Keratinocyte (primary cell): Measurements from ENCODE around the gene FAM120B. TPM values are rescaled to one million over a fixed set of nuclear protein-coding genes. Genes with fewer than 3 reads are reported as not detected.
A peak's percentile ranks its signal among the peaks of the same experiment; 100 is the strongest.

Experiments
- DNase-seq: peaks from one replicate; pipeline ENCODE4 v3.0.0-alpha.2; 2011; ENCODE audit warnings: low read depth, missing footprints, low spot score
- FAIRE-seq: peaks from 2 replicates; lab custom pipeline; 2011; peaks lifted over from hg19 to GRCh38; lab: Jason Lieb, UNC
- H2AFZ ChIP-seq: 2 replicates; pipeline ENCODE4 v1.6.0; 2012; ENCODE audit warnings: low read length, control low read depth, inconsistent platforms; ENCODE audit not compliant: control insufficient read depth
- H3K27ac ChIP-seq: 2 replicates; pipeline ENCODE4 v1.5.1; 2011; ENCODE audit warnings: low read length; ENCODE audit not compliant: control insufficient read depth, insufficient read depth
- H3K27me3 ChIP-seq: 3 replicates; pipeline ENCODE4 v1.6.0; 2011; ENCODE audit warnings: low read length; ENCODE audit not compliant: control insufficient read depth, insufficient read depth; ENCODE audit errors: extremely low read depth
- H3K36me3 ChIP-seq, 2 experiments: 2 replicates in 1 of 2; 3 replicates in 1 of 2; pipeline ENCODE4 v1.5.1; 2011; ENCODE audit warnings: low read length in 2 of 2, mild to moderate bottlenecking in 1 of 2; ENCODE audit not compliant: control insufficient read depth in 2 of 2, insufficient read depth in 2 of 2; ENCODE audit errors: extremely low read depth in 1 of 2
- H3K4me1 ChIP-seq: 3 replicates; pipeline ENCODE4 v1.5.1; 2011; ENCODE audit warnings: low read length; ENCODE audit not compliant: control insufficient read depth, insufficient read depth; ENCODE audit errors: extremely low read depth
- H3K4me2 ChIP-seq: 3 replicates; pipeline ENCODE4 v1.6.0; 2011; ENCODE audit warnings: low read depth, low read length; ENCODE audit not compliant: control insufficient read depth, insufficient read depth; ENCODE audit errors: extremely low read depth
- H3K4me3 ChIP-seq, 3 experiments: fragments of 200-600 bp in 1 of 3; sonication (generic) in 1 of 3; 2 replicates in 2 of 3; 3 replicates in 1 of 3; pipeline ENCODE4 v1.5.1; 2011 to 2016; ENCODE audit warnings: low read length in 3 of 3, mild to moderate bottlenecking in 3 of 3, control low read depth in 2 of 3, inconsistent platforms in 1 of 3, low read depth in 1 of 3, mixed read lengths in 1 of 3, mixed run types in 1 of 3, moderate library complexity in 1 of 3; ENCODE audit not compliant: control insufficient read depth in 2 of 3, insufficient read depth in 2 of 3; ENCODE audit errors: extremely low read depth in 1 of 3
- H3K79me2 ChIP-seq: 2 replicates; pipeline ENCODE4 v1.6.0; 2012; ENCODE audit warnings: low read length; ENCODE audit not compliant: control insufficient read depth, insufficient read depth
- H3K9ac ChIP-seq: 3 replicates; pipeline ENCODE4 v1.6.0; 2011; ENCODE audit warnings: low read length; ENCODE audit not compliant: control insufficient read depth, insufficient read depth; ENCODE audit errors: extremely low read depth
- H3K9me1 ChIP-seq: 3 replicates; pipeline ENCODE4 v1.6.0; 2011; ENCODE audit warnings: low read length; ENCODE audit not compliant: control insufficient read depth, insufficient read depth; ENCODE audit errors: extremely low read depth
- H3K9me3 ChIP-seq: 2 replicates; pipeline ENCODE4 v1.5.1; 2012; ENCODE audit warnings: low read depth, low read length; ENCODE audit not compliant: control insufficient read depth
- H4K20me1 ChIP-seq: 3 replicates; pipeline ENCODE4 v1.6.0; 2011; ENCODE audit warnings: low read length; ENCODE audit not compliant: control insufficient read depth, insufficient read depth; ENCODE audit errors: extremely low read depth
- EZH2 ChIP-seq: IDR thresholded peaks from one replicate; pipeline ENCODE4 v1.6.1; 2012; ENCODE audit warnings: inconsistent platforms, mild to moderate bottlenecking, low read length, moderate library complexity
- dilution Hi-C: fragments of 300-500 bp; cut with MboI; formaldehyde crosslinking; loops from one replicate; pipeline ENCODE4 v1.7.0; 2020; ENCODE audit warnings: low sequenced_read_pairs; ENCODE audit not compliant: extremely low pct_ligation_motif_present
- polyA plus RNA-seq, 5 experiments: library from polyadenylated mRNA; depleted of rRNA in 3 of 5; stranded (reverse) in 3 of 5; stranded (forward) in 1 of 5; unstranded in 1 of 5; fragments of >200 nt; gene quantifications; 1 replicate in 1 of 5; 2 replicates in 3 of 5; 3 replicates in 1 of 5; pipeline versions ENCODE4 v1.2.1 to v1.2.3, GENCODE V29; 2011 to 2012; ENCODE audit warnings: missing spikeins in 2 of 5, low read depth in 1 of 5, low replicate concordance in 1 of 5
- TF ChIP-seq, protein P1 (sequence below), 3 experiments: IDR thresholded peaks in 1 of 3; conservative IDR thresholded peaks in 1 of 3; optimal IDR thresholded peaks in 1 of 3; 2 replicates in 2 of 3; 3 replicates in 1 of 3; pipeline versions ENCODE3 to v1.5.1; 2011; ENCODE audit warnings: low read length in 3 of 3, mild to moderate bottlenecking in 3 of 3, moderate library complexity in 2 of 3, control low read depth in 1 of 3, inconsistent platforms in 1 of 3; ENCODE audit not compliant: insufficient read depth in 2 of 3; ENCODE audit errors: extremely low read depth in 1 of 3

Gene FAM120B
- polyA plus RNA-seq, 1 donor (not counting 4 experiments of a cell fraction or from before 2014, with no cell fraction given), result 17.4 TPM

DNA sequence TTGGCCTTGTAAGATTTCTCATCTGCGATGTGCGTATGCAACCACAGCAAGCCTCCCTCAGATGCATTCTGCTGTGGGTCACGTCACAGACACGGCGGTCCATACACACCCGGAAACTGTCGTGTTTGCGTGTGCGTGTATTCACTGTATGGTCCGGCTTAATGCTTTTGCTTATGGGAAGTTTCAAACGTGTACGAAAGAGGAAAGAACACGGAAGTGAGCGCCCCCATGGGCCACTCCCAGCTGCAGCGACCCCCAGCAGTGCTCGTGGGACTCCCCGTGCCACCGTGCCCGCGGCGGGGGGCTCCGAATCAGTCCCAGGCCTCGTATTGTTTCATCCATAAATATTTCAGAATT lies 25.9 kb upstream of the FAM120B start:
- Histone ChIP-seq H3K9ac (no peak overlapping the region), H3K4me2 (peak overlapping the region; percentile 52), H3K9me3 (no peaks in the 10 kb centered on the region), H2AFZ (no peak overlapping the region), H3K79me2 (no peaks in the 10 kb centered on the region), H3K4me3 (no peak overlapping the region), H3K9me1 (no peaks in the 10 kb centered on the region), H4K20me1 (no peaks in the 10 kb centered on the region), H3K27me3 (no peaks in the 10 kb centered on the region), H3K36me3 (peaks cover 19 to 25% of the 10 kb centered on the region in 2 experiments), H3K4me1 (peaks cover 4% of the 10 kb centered on the region), H3K27ac (no peak overlapping the region)
- dilution Hi-C loops, result no loop called here
- TF ChIP-seq, protein P1, sequence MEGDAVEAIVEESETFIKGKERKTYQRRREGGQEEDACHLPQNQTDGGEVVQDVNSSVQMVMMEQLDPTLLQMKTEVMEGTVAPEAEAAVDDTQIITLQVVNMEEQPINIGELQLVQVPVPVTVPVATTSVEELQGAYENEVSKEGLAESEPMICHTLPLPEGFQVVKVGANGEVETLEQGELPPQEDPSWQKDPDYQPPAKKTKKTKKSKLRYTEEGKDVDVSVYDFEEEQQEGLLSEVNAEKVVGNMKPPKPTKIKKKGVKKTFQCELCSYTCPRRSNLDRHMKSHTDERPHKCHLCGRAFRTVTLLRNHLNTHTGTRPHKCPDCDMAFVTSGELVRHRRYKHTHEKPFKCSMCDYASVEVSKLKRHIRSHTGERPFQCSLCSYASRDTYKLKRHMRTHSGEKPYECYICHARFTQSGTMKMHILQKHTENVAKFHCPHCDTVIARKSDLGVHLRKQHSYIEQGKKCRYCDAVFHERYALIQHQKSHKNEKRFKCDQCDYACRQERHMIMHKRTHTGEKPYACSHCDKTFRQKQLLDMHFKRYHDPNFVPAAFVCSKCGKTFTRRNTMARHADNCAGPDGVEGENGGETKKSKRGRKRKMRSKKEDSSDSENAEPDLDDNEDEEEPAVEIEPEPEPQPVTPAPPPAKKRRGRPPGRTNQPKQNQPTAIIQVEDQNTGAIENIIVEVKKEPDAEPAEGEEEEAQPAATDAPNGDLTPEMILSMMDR (optimal IDR thresholded peaks at IDR 0.05 in 1 of 3, IDR thresholded peaks at IDR 0.05 in 1 of 3, conservative IDR thresholded peaks at IDR 0.05 in 1 of 3; ENCODE audit: extremely low read depth in 1 of 3, insufficient read depth in 2 of 3, low read length in 3 of 3), result no peak
- no peak for DNase-seq
- FAIRE-seq, result no peak

DNA sequence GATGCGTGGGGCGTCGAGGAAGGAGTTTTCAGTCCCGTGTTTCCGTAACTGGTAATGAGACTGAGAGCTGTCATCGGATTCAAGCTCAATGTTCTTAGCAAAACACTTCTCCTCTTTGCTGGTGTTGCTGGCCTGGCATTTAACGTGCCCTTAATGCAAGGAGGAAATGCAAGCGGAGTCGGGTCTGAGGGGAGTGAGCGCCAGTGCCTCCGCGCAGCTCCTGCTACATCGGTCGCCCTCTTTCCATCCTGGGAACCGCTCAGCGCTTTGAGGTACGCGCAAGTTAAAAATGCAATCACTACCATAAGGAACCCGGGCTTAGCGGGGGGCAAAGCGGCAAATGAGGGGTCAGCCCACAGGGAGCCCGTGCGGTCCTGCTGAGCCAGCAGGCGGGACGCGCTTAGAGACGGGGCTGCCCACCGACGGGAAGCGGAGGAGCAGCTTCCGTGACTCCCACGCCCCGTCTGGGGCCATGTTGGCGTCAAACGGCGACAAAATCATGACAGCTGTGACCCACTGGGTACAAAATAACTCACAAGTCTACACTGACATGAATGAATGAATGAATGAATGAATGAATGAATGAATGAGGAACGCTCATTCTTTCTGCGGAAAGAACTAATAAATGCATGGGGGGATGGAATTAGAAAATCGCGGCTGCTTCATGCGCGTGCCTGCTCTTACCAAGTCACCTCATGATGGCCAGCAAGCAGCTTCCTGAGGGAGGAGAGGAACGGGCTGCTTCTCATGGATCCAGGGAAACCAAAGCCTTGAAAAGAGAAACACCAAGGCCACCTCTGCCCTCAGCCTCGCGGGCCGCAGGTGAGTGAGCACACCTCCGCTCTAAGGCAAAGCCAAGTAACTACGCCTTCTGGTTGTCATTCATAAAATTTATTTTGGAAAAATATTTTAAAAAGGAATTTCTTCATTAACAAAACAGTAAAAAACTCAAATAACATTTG lies 24.9 kb upstream of the FAM120B start:
- Histone ChIP-seq H3K36me3 (peaks cover 19 to 28% of the 10 kb centered on the region in 2 experiments), H3K9me3 (no peaks in the 10 kb centered on the region), H3K27ac (no peak overlapping the region), H3K4me3 (no peak overlapping the region), H3K4me1 (peaks cover 7% of the 10 kb centered on the region), H2AFZ (no peak overlapping the region), H3K79me2 (peaks cover 3% of the 10 kb centered on the region), H4K20me1 (no peaks in the 10 kb centered on the region), H3K9ac (no peak overlapping the region), H3K27me3 (no peaks in the 10 kb centered on the region), H3K4me2 (no peak overlapping the region), H3K9me1 (no peaks in the 10 kb centered on the region)
- dilution Hi-C loops, result no loop called here
- DNase-seq (no peak), FAIRE-seq (no peak)
- TF ChIP-seq EZH2, result no peak
- TF ChIP-seq, protein P1 (optimal IDR thresholded peaks at IDR 0.05 in 1 of 3, IDR thresholded peaks at IDR 0.05 in 1 of 3, conservative IDR thresholded peaks at IDR 0.05 in 1 of 3; ENCODE audit: extremely low read depth in 1 of 3, insufficient read depth in 2 of 3, low read length in 3 of 3), result no peak
